Stimulated activated CD4-positive, alpha-beta T cell treated with anti-CD3 and anti-CD28 coated beads, Interleukin-4, amount 100 ng/mL, for 24 hours (primary cell): ENCODE measurements around the gene NDST3.

Source experiments
- DNase-seq: peaks from one replicate; pipeline ENCODE4 v3.0.0-alpha.2; 2020

Gene NDST3

GRCh38 chr4:118034053-118034785 lies at the start of gene NDST3:
TSS of gene NDST3 (plus strand) at chr4:118034486. CDS start at chr4:118053911, 19,425 bp downstream.
- DNase-seq: no peak

GRCh38 chr4:117986321-117986720 lies 48.0 kb upstream of the NDST3 start:
- DNase-seq: no peak

- no peak for DNase-seq
These were observed 46.8 kb upstream of the NDST3 start for GRCh38 chr4:117987464-117987863.

GRCh38 chr4:117996891-117997290 lies 37.4 kb upstream of the NDST3 start:
- no peak for DNase-seq

- DNase-seq: no peak
These were observed 30.2 kb upstream of the NDST3 start for GRCh38 chr4:118004088-118004487.

- no peak for DNase-seq
These were observed 28.4 kb upstream of the NDST3 start for GRCh38 chr4:118005883-118006282.

- no peak for DNase-seq
These were observed 22.1 kb upstream of the NDST3 start for GRCh38 chr4:118012142-118012541.

GRCh38 chr4:118014831-118015230 lies 19.5 kb upstream of the NDST3 start:
- no peak for DNase-seq

- DNase-seq: no peak
These were observed 15.7 kb upstream of the NDST3 start for GRCh38 chr4:118018381-118019145.

- no peak for DNase-seq
These were observed 7.5 kb upstream of the NDST3 start for GRCh38 chr4:118026806-118027205.

- no peak for DNase-seq
These were observed 5.1 kb upstream of the NDST3 start for GRCh38 chr4:118029224-118029623.

- no peak for DNase-seq
These were observed 1.6 kb upstream of the NDST3 start for GRCh38 chr4:118032691-118033090.

- no peak for DNase-seq
These were observed 886 bp upstream of the NDST3 start for GRCh38 chr4:118033148-118034052.

GRCh38 chr4:118035309-118035708 lies 1.0 kb downstream of the NDST3 start:
- no peak for DNase-seq

GRCh38 chr4:118036336-118036735 lies 2.0 kb downstream of the NDST3 start:
- no peak for DNase-seq

GRCh38 chr4:118037955-118038354 lies 3.7 kb downstream of the NDST3 start:
- no peak for DNase-seq

- DNase-seq: no peak
These were observed 12.0 kb downstream of the NDST3 start for GRCh38 chr4:118046323-118046722.

- no peak for DNase-seq
These were observed 12.8 kb downstream of the NDST3 start for GRCh38 chr4:118047043-118047442.

GRCh38 chr4:118058955-118059354 lies 24.7 kb downstream of the NDST3 start:
- DNase-seq: no peak

GRCh38 chr4:118059397-118059796 lies 25.1 kb downstream of the NDST3 start:
- no peak for DNase-seq

- DNase-seq: peak; percentile 4
These were observed 42.9 kb downstream of the NDST3 start for GRCh38 chr4:118076958-118077766.

- no peak for DNase-seq
These were observed 43.5 kb downstream of the NDST3 start for GRCh38 chr4:118077767-118078105.

GRCh38 chr4:118081434-118081833 lies 47.1 kb downstream of the NDST3 start:
- no peak for DNase-seq
